Measurements from ENCODE around the gene ENPEP.

ENPEP gene

DNA sequence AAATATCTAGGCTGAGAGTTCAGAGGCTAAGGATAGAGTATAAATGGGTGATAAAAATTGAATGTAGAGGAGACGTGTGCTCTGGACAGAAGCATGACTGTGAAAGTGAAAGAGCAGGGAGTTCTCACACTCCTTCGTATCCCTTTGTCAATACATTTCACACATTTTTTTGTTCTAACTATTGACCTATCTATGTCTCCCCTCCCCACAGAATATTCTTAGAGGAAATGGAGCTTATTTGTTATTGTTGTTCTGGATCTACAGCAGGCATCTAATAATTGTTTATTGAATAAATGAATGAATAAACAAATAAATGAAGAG is 57.6 kb downstream of the ENPEP start:
- TF ChIP-seq, protein P1, sequence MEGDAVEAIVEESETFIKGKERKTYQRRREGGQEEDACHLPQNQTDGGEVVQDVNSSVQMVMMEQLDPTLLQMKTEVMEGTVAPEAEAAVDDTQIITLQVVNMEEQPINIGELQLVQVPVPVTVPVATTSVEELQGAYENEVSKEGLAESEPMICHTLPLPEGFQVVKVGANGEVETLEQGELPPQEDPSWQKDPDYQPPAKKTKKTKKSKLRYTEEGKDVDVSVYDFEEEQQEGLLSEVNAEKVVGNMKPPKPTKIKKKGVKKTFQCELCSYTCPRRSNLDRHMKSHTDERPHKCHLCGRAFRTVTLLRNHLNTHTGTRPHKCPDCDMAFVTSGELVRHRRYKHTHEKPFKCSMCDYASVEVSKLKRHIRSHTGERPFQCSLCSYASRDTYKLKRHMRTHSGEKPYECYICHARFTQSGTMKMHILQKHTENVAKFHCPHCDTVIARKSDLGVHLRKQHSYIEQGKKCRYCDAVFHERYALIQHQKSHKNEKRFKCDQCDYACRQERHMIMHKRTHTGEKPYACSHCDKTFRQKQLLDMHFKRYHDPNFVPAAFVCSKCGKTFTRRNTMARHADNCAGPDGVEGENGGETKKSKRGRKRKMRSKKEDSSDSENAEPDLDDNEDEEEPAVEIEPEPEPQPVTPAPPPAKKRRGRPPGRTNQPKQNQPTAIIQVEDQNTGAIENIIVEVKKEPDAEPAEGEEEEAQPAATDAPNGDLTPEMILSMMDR (IDR thresholded peaks at IDR 0.05; ENCODE audit: low read depth, low read length, missing control alignments), result no peak
- no peak overlapping the region for H3K4me3 ChIP-seq (replicated peaks; ENCODE audit: low read depth, low read length)

DNA sequence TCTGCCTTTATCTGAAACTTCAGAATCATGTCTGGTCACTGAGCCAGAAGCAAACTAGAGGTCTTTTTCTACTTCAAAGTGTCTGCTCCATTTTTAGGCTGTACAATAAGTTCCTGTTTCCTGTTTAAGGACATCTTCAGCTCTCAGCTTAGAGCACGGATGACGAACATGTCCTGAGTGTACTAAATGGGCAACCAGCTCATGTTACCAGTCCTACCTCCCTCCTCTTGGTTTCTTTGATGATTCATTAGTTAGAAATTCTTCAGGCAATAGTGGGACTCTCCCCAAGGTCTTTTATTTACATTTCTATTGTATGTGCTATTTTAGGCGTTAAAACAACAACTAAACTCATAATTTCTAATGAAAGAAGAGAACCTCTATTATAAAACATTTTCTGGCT is 58.0 kb downstream of the ENPEP start:
- DNase-seq (ENCODE audit: extremely low read depth, low read depth), result peak; percentile 87

More for the DNA sequence above, 57.6 kb downstream of the ENPEP start:
- no peak for DNase-seq (ENCODE audit: extremely low read depth, low read depth)

DNA sequence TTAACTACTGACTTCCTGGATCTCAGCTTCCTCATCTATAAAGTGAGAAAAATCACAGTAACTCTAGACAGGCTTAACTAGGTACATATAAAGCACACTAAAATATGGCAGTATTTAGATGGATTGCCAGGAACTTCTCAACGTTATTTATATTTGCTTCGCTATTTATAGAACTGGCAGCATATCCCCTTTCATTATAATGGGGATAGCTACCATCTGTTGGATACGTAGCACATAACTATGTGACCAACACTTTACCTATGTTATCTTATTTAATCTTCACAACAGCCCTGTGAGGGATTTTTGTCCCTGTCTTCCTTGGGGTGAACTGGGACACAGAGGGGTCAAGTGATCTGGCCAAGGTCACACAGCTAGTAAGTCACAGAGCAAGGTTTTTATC is 64.6 kb downstream of the ENPEP start:
- TF ChIP-seq, protein P1 (IDR thresholded peaks at IDR 0.05; ENCODE audit: low read depth, low read length, missing control alignments), result no peak
- DNase-seq (ENCODE audit: extremely low read depth, low read depth), result no peak
- H3K4me3 ChIP-seq (replicated peaks; ENCODE audit: low read depth, low read length), result no peak overlapping the region

More for the DNA sequence above, 58.0 kb downstream of the ENPEP start:
- H3K4me3 ChIP-seq (replicated peaks; ENCODE audit: low read depth, low read length), result no peak overlapping the region
- TF ChIP-seq, protein P1 (IDR thresholded peaks at IDR 0.05; ENCODE audit: low read depth, low read length, missing control alignments), result no peak

DNA sequence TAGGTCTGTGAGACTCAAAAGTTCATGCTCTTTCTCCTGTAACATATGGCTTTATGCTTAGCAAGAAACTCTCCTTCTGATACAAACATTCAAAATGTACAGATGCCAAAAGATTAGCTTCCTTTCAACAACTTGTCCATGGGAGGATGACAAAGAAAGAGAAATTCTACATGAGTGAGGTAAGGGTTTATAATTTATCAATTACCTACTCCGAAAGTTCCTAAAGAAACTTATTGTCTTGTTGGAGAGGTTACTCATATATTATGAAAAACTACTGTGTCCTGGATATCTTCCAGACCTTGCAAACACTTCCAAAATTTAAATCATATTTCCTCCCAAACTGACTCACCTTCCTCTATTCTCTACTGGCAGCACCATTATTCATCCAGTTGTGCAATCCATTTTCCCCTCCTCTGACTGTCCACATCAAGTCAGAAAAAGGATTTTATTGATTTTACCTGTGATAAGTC is 65.1 kb downstream of the ENPEP start:
- H3K4me3 ChIP-seq (replicated peaks; ENCODE audit: low read depth, low read length), result no peak overlapping the region
- DNase-seq (ENCODE audit: extremely low read depth, low read depth), result no peak
- TF ChIP-seq, protein P1 (IDR thresholded peaks at IDR 0.05; ENCODE audit: low read depth, low read length, missing control alignments), result no peak

DNA sequence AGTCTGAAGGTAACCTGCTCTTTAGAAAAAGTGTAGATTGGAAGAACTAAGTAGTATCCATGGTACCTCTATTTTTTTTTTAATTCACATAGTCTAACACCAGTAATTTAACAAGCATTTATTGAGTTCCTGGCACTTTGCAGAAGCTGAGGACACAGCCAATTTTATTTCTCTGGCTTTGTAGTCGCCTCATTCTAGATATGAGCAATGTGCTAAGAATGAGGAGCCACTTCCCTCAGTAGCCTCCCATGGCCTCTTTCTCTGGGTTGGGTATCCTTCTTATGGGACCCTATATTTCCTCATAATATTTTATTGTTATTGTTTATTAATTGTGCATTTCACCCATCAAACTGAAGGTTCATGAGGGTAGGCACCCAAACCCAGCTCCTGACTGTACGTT is 67.6 kb downstream of the ENPEP start:
- H3K4me3 ChIP-seq (replicated peaks; ENCODE audit: low read depth, low read length), result no peak overlapping the region
- DNase-seq (ENCODE audit: extremely low read depth, low read depth), result no peak
- TF ChIP-seq, protein P1 (IDR thresholded peaks at IDR 0.05; ENCODE audit: low read depth, low read length, missing control alignments), result no peak

DNA sequence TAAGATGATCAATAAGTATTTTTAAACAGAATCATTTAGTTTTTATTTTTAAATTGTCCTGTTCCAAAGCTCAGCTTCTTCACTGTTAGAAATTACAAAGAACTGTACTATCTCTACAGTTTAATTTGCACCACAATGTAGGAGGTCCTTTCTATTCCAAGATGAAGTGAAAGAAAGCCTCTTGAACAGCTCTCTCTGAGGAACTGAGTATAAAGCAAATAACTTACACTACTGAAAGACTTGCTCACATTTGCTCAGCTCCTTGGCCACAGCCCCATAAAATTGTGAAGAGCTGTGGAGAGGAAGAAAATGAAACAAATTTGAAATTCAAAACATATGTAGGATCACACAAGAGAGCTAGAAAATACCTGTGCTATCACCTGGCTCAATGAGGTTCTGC is 68.6 kb downstream of the ENPEP start:
- TF ChIP-seq, protein P1 (IDR thresholded peaks at IDR 0.05; ENCODE audit: low read depth, low read length, missing control alignments), result no peak
- no peak for DNase-seq (ENCODE audit: extremely low read depth, low read depth)
- no peak overlapping the region for H3K4me3 ChIP-seq (replicated peaks; ENCODE audit: low read depth, low read length)

DNA sequence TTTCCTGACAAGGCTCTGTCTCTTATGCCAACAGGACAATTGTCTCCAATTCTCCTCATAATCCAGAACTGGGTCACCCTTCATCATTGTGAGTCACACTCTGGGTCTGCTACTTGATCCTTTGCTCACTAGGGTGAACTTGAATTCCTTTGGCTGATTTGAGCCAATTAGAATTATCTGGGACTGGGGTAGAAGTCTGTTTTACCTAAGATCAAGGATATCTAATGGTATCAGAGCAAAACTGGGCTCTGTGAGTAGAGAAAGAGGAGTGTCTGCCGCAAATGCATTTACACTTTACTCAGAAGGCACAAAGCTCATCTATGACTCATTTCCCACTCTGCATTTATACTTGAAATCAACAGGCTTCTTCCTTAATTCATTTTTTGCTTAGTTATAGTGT is 74.3 kb downstream of the ENPEP start:
- H3K4me3 ChIP-seq (replicated peaks; ENCODE audit: low read depth, low read length), result no peak overlapping the region
- TF ChIP-seq, protein P1 (IDR thresholded peaks at IDR 0.05; ENCODE audit: low read depth, low read length, missing control alignments), result no peak
- no peak for DNase-seq (ENCODE audit: extremely low read depth, low read depth)

Data from HFF-Myc (cell line).